RWPE2 (cell line): ENCODE measurements around the gene AMIGO3.
"Not testable (repeated sequence)": the region's sequence is repeated elsewhere in the genome, so short reads cannot be mapped to it uniquely, and the experiment has no call there.

Source experiments
- ATAC-seq: fragments of 200-7000 bp; cut with Tn5 transposase; 3 replicates; pipeline ENCODE4 v1.9.1; 2021; ENCODE audit warnings: low read depth
- DNase-seq: peaks from one replicate; pipeline ENCODE4 v3.0.0-alpha.2; 2020; ENCODE audit warnings: low spot score
- H3K27ac ChIP-seq: fragments of 450-650 bp; 2 replicates; pipeline ENCODE4 v1.5.1; 2017; ENCODE audit warnings: mild to moderate bottlenecking; ENCODE audit not compliant: poor library complexity, severe bottlenecking
- H3K27me3 ChIP-seq: fragments of 250-450 bp; sonication (Bioruptor Pico); 2 replicates; pipeline ENCODE4 v1.5.1; 2021; ENCODE audit warnings: mild to moderate bottlenecking, moderate library complexity; ENCODE audit not compliant: insufficient read depth, poor library complexity, severe bottlenecking
- H3K36me3 ChIP-seq: fragments of 250-450 bp; sonication (Bioruptor Pico); 2 replicates; pipeline ENCODE4 v1.5.1; 2020; ENCODE audit warnings: low read depth, mild to moderate bottlenecking, moderate library complexity
- H3K4me1 ChIP-seq: fragments of 250-450 bp; sonication (Bioruptor Pico); 2 replicates; pipeline ENCODE4 v1.5.1; 2021; ENCODE audit warnings: mild to moderate bottlenecking, moderate library complexity; ENCODE audit not compliant: insufficient read depth, poor library complexity, severe bottlenecking
- H3K4me3 ChIP-seq: fragments of 250-450 bp; sonication (Bioruptor Pico); 2 replicates; pipeline ENCODE4 v1.5.1; 2021; ENCODE audit warnings: mild to moderate bottlenecking, moderate library complexity; ENCODE audit not compliant: severe bottlenecking
- H3K9me3 ChIP-seq: fragments of 250-450 bp; sonication (Bioruptor Pico); 2 replicates; pipeline ENCODE4 v1.5.1; 2021; ENCODE audit warnings: mild to moderate bottlenecking, moderate library complexity; ENCODE audit not compliant: severe bottlenecking
- CTCF ChIP-seq: fragments of 450-650 bp; IDR thresholded peaks from one replicate; pipeline ENCODE4 v1.5.1; 2017; ENCODE audit warnings: mild to moderate bottlenecking, moderate library complexity; ENCODE audit not compliant: poor library complexity, severe bottlenecking

The AMIGO3 gene

GRCh38 chr3:49701388-49702077 is 18.0 kb downstream of the AMIGO3 start:
- ATAC-seq (no peak), DNase-seq (no peak)
- no peaks in the 10 kb centered on the region for H3K9me3 ChIP-seq
- H3K4me1 ChIP-seq: no peaks in the 10 kb centered on the region
- no peak overlapping the region for H3K27ac ChIP-seq
- H3K27me3 ChIP-seq: no peaks in the 10 kb centered on the region
- H3K36me3 ChIP-seq: peaks cover 12% of the 10 kb centered on the region
- H3K4me3 ChIP-seq: no peak overlapping the region
- no peak for TF ChIP-seq CTCF

- TF ChIP-seq CTCF: peak; percentile 7
- no peaks in the 10 kb centered on the region for H3K9me3 ChIP-seq
- no peak overlapping the region for H3K27ac ChIP-seq
- no peaks in the 10 kb centered on the region for H3K27me3 ChIP-seq
- no peak overlapping the region for H3K4me3 ChIP-seq
- peaks cover 12% of the 10 kb centered on the region for H3K36me3 ChIP-seq
- ATAC-seq (no peak), DNase-seq (no peak)
- no peaks in the 10 kb centered on the region for H3K4me1 ChIP-seq
Observed at GRCh38 chr3:49700453-49701128, 18.9 kb downstream of the AMIGO3 start.

- no peaks in the 10 kb centered on the region for H3K27me3 ChIP-seq
- H3K27ac ChIP-seq: no peak overlapping the region
- peaks cover 12% of the 10 kb centered on the region for H3K36me3 ChIP-seq
- H3K4me1 ChIP-seq: no peaks in the 10 kb centered on the region
- no peaks in the 10 kb centered on the region for H3K9me3 ChIP-seq
- TF ChIP-seq CTCF: no peak
- DNase-seq: no peak
- no peak for ATAC-seq
- no peak overlapping the region for H3K4me3 ChIP-seq
Observed at GRCh38 chr3:49700014-49700413, 19.5 kb downstream of the AMIGO3 start.

GRCh38 chr3:49699281-49699979 is 20.1 kb downstream of the AMIGO3 start:
- ATAC-seq (no peak), DNase-seq (no peak)
- no peak overlapping the region for H3K4me3 ChIP-seq
- H3K9me3 ChIP-seq: no peaks in the 10 kb centered on the region
- H3K4me1 ChIP-seq: no peaks in the 10 kb centered on the region
- H3K27ac ChIP-seq: no peak overlapping the region
- H3K36me3 ChIP-seq: peaks cover 12% of the 10 kb centered on the region
- H3K27me3 ChIP-seq: no peaks in the 10 kb centered on the region
- TF ChIP-seq CTCF: no peak

GRCh38 chr3:49695350-49696015 is 24.0 kb downstream of the AMIGO3 start:
- not testable (repeated sequence) for H3K9me3 ChIP-seq, H3K36me3 ChIP-seq, H3K4me3 ChIP-seq, ATAC-seq, H3K27me3 ChIP-seq, DNase-seq, H3K27ac ChIP-seq, H3K4me1 ChIP-seq

- H3K36me3 ChIP-seq, H3K4me3 ChIP-seq, DNase-seq, H3K9me3 ChIP-seq, ATAC-seq, H3K27me3 ChIP-seq, H3K27ac ChIP-seq, H3K4me1 ChIP-seq: not testable (repeated sequence)
Observed at GRCh38 chr3:49694409-49695070, 24.9 kb downstream of the AMIGO3 start.

GRCh38 chr3:49691481-49691880 is 28.0 kb downstream of the AMIGO3 start:
- not testable (repeated sequence) for H3K27ac ChIP-seq, DNase-seq, H3K36me3 ChIP-seq, H3K4me3 ChIP-seq, H3K4me1 ChIP-seq, ATAC-seq, H3K27me3 ChIP-seq, H3K9me3 ChIP-seq
